ENCODE results near the gene OSMR. TPM values are rescaled to one million over a fixed set of nuclear protein-coding genes. Genes with fewer than 3 reads are reported as not detected.
A peak's percentile ranks its signal among the peaks of the same experiment; 100 is the strongest.

OSMR gene
- total RNA-seq, 1 donor from 2014 or later: 0.58 TPM

- H2AFZ ChIP-seq (replicated peaks): no peak overlapping the region
- H3K27ac ChIP-seq: no peak overlapping the region
- Mint-ChIP-seq H3K4me3 (no peak overlapping the region), H3K27me3 (ENCODE audit: insufficient read depth, low read depth) (no peaks in the 10 kb centered on the region), H3K36me3 (no peaks in the 10 kb centered on the region), H3K4me1 (no peaks in the 10 kb centered on the region), H3K27ac (no peak overlapping the region), H3K9me3 (no peaks in the 10 kb centered on the region)
- H4K20me1 ChIP-seq (ENCODE audit: low read depth): no peaks in the 10 kb centered on the region
- H3K4me1 ChIP-seq: no peaks in the 10 kb centered on the region
- H3K9ac ChIP-seq: no peak overlapping the region
- H3K27me3 ChIP-seq: no peaks in the 10 kb centered on the region
- TF ChIP-seq EZH2 (IDR thresholded peaks at IDR 0.05): no peak
- TF ChIP-seq CTCF (IDR thresholded peaks at IDR 0.05): no peak
- no peak for TF ChIP-seq EZH2phosphoT487 (IDR thresholded peaks at IDR 0.05)
- no peaks in the 10 kb centered on the region for H3F3A ChIP-seq (ENCODE audit: low read depth)
- no peaks in the 10 kb centered on the region for H3K36me3 ChIP-seq
- no peaks in the 10 kb centered on the region for H3K79me2 ChIP-seq (ENCODE audit: low read depth)
- H3K9me3 ChIP-seq (ENCODE audit: low read depth): no peaks in the 10 kb centered on the region
- no peak overlapping the region for H3K4me3 ChIP-seq
- no peak overlapping the region for H3K4me2 ChIP-seq
- no peak for DNase-seq (ENCODE audit: low spot score)
Measured at GRCh38 chr5:38916802-38917201, 71.0 kb downstream of the OSMR start.

GRCh38 chr5:38921174-38921573, 75.4 kb downstream of the OSMR start:
- Mint-ChIP-seq H3K4me1 (no peaks in the 10 kb centered on the region), H3K27ac (no peak overlapping the region), H3K27me3 (ENCODE audit: insufficient read depth, low read depth) (peaks cover 2% of the 10 kb centered on the region), H3K36me3 (no peaks in the 10 kb centered on the region), H3K4me3 (no peak overlapping the region), H3K9me3 (no peaks in the 10 kb centered on the region)
- no peaks in the 10 kb centered on the region for H4K20me1 ChIP-seq (ENCODE audit: low read depth)
- H3K36me3 ChIP-seq: no peaks in the 10 kb centered on the region
- no peaks in the 10 kb centered on the region for H3K79me2 ChIP-seq (ENCODE audit: low read depth)
- DNase-seq (ENCODE audit: low spot score): peak; percentile 38
- TF ChIP-seq EZH2phosphoT487 (IDR thresholded peaks at IDR 0.05) (no peak), CTCF (IDR thresholded peaks at IDR 0.05) (no peak), EZH2 (IDR thresholded peaks at IDR 0.05) (no peak)
- no peaks in the 10 kb centered on the region for H3K9me3 ChIP-seq (ENCODE audit: low read depth)
- H3K4me3 ChIP-seq: no peak overlapping the region
- H3F3A ChIP-seq (ENCODE audit: low read depth): no peaks in the 10 kb centered on the region
- no peak overlapping the region for H3K9ac ChIP-seq
- H3K4me2 ChIP-seq: no peak overlapping the region
- no peaks in the 10 kb centered on the region for H3K4me1 ChIP-seq
- H2AFZ ChIP-seq (replicated peaks): no peak overlapping the region
- no peaks in the 10 kb centered on the region for H3K27me3 ChIP-seq
- H3K27ac ChIP-seq: no peak overlapping the region

GRCh38 chr5:38922199-38922598, 76.4 kb downstream of the OSMR start:
- no peaks in the 10 kb centered on the region for H3K27me3 ChIP-seq
- H3K36me3 ChIP-seq: no peaks in the 10 kb centered on the region
- Mint-ChIP-seq H3K9me3 (no peaks in the 10 kb centered on the region), H3K4me1 (no peaks in the 10 kb centered on the region), H3K36me3 (no peaks in the 10 kb centered on the region), H3K27ac (no peak overlapping the region), H3K27me3 (ENCODE audit: insufficient read depth, low read depth) (peaks cover 2% of the 10 kb centered on the region), H3K4me3 (no peak overlapping the region)
- H3F3A ChIP-seq (ENCODE audit: low read depth): no peaks in the 10 kb centered on the region
- H3K9me3 ChIP-seq (ENCODE audit: low read depth): no peaks in the 10 kb centered on the region
- H3K4me1 ChIP-seq: no peaks in the 10 kb centered on the region
- H4K20me1 ChIP-seq (ENCODE audit: low read depth): no peaks in the 10 kb centered on the region
- H2AFZ ChIP-seq (replicated peaks): no peak overlapping the region
- no peak overlapping the region for H3K9ac ChIP-seq
- DNase-seq (ENCODE audit: low spot score): peak; percentile 66
- TF ChIP-seq CTCF (IDR thresholded peaks at IDR 0.05) (peak; percentile 91), EZH2phosphoT487 (IDR thresholded peaks at IDR 0.05) (no peak)
- no peak overlapping the region for H3K27ac ChIP-seq
- no peak overlapping the region for H3K4me3 ChIP-seq
- H3K4me2 ChIP-seq: no peak overlapping the region
- H3K79me2 ChIP-seq (ENCODE audit: low read depth): no peaks in the 10 kb centered on the region
